GM18505 (cell line): ENCODE data around the gene HOPX.

Source experiments
- ATAC-seq: cut with Tn5 transposase; IDR thresholded peaks from one replicate; pipeline ENCODE4 v1.9.1; 2021; ENCODE audit not compliant: unreplicated experiment
- POLR2A ChIP-seq: IDR thresholded peaks from 4 replicates; pipeline ENCODE4 v1.6.1; 2011; ENCODE audit warnings: borderline replicate concordance; ENCODE audit not compliant: insufficient read depth, insufficient read length; ENCODE audit errors: extremely low read depth

The HOPX gene

DNA sequence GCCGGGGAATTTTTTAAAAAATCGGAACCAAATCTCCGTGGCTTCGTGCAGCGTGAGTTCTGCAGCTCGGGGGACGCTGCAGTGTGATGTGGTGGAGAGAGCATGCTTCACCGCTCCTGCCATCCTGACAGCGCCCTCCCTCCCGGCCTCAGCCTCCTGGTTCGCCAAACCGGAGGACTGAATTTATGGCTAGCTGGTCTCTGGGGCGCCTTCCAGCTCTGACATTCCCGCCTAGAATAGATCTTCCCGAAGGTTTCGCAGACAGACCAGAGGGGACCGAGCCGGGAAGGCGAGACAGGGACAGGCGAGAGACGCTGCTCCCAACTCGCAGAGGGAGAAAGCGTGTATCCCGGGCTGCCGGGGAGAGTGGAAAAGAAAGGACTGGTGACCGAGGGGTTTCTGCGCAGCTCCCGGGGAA, 25.9 kb downstream of the HOPX start:
- TF ChIP-seq POLR2A: no peak

GRCh38 chr4:56654238-56654632, 26.9 kb downstream of the HOPX start:
- no peak for ATAC-seq
- TF ChIP-seq POLR2A: no peak

More for the DNA sequence above, 25.9 kb downstream of the HOPX start:
- no peak for ATAC-seq

DNA sequence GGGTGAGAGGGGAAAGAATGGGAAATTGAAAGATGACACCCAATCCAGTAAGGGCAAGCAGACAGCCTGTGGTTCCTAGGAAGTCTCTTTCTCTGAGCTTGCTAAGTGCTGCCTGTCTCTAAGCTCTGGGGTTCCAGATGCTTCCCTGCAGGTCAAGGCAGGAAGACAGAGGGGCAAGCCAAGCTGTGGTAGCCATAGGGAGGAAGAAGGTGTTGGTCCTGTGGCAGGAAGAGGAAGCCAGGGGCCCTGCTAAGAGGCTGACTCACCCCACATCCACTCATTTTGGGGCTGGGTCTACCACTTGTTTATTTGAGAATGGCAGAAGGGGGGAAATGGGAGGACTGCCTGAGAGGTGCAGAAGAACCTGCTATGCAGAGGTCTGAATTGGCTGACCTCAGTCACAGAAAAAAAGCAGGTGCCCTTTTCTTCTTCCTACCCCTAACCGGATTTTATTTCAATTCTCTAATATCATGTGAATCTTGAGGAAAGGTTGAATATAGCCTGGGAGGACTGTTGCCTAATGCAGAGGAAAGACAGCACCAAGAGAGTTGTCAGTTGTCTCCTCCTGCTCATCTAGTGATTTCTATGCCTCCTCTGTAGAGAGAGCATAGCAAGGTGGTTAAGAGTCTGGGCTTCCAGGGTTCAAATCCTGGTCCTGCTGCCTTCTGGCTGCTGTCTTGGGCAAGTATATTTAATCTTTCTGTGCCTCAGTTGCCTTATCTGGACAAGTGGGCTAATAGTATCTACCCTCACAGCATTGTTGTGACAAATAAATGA, 27.4 kb downstream of the HOPX start:
- no peak for ATAC-seq
- no peak for TF ChIP-seq POLR2A

DNA sequence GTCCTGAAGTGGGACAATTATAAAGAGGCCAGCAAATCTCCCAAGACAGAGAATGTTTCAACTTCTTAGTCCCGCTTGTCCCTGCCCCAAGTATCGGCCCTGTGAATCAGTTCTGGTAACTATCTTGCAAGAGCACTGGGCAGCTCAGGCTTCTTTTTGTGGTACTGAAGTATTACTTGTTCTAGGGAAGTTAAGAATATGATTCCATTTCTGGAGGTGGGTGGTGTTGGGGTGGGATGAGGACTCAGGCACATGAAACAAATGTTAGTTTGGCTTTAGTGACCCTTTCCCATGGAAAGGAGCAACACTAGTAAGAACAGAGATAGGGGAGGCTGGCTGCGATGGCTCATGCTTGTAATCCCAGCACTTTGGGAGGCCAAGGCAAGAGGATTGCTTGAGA, 28.9 kb downstream of the HOPX start:
- ATAC-seq: no peak
- no peak for TF ChIP-seq POLR2A

- no peak for TF ChIP-seq POLR2A
- ATAC-seq: no peak
Observed at GRCh38 chr4:56651056-56651350, 30.1 kb downstream of the HOPX start.

DNA sequence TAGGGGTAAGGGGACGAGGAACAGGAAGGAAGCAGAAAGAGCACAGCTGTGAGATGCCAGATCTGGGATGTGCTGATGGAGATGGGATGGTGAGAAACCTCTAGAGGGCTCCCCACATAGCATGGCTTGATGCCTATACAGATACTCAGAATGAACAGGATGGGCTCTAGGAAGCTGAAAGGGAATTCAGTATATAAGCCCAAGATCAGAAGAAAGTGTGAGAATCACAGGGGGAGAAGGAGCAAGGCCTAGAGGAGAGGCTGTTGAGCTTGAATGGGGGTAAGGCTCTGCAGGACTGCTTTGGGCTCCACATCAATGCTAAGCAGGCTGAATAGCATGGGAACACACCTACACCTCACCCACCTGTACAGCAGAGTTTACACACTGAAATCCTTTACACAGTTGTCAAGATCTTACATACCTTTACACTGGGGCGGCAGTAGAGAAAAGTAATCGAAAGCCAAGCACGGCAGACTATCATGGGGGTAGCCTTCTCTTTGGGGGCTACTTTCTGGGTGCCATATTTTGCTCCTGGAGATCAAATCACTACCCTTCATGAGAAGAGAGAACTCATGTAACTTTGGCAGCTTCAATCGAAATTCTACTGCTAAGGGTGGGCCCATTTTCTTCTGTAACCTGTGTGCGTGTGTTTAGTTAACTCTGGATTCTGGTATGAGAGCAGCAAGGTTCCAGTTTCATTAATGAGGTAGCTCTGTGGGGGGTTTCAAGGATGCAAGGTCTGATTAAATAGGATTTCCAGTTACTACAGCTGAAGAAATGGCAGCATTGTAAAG, 30.6 kb downstream of the HOPX start:
- TF ChIP-seq POLR2A: no peak
- ATAC-seq: no peak

DNA sequence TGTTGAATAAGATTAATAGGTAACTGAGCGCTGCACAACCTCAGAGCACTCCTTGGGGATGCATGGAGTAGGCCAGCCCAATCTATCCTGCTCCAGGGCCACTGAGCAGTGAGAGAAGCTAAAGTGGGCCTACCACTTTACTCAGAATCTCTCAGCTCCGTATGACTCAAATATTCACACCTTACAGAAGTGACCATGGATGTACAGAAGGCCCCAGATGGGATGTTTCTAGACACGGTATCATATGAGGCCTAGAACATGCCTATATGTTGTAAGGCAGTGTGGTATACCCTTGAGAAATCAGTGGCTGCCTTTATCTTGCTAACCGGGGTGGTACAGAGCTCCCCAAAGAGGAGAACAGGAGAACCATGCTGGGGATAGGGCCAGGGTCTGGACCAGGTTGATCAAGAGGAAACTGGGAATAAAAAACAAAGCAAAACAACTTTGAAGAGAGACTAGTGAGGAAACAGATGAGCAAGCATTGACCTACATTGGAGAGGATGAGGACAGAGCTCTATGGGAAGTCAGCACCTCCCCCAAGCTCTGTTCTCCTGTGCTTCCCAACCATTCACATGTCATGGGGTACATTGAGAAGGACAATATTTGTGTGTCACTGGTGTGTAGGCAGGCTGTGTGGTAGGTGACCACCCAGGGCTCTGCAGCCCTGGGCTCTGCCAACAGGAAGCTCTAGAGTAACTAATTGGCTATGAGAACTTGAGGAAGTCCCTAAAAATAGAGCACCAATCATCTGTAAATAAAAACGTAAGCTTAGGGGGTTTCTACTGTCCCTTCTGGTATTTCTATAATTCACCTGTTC, 31.4 kb downstream of the HOPX start:
- no peak for TF ChIP-seq POLR2A
- ATAC-seq: no peak

- no peak for ATAC-seq
- TF ChIP-seq POLR2A: no peak
Observed at GRCh38 chr4:56648824-56649151, 32.3 kb downstream of the HOPX start.

DNA sequence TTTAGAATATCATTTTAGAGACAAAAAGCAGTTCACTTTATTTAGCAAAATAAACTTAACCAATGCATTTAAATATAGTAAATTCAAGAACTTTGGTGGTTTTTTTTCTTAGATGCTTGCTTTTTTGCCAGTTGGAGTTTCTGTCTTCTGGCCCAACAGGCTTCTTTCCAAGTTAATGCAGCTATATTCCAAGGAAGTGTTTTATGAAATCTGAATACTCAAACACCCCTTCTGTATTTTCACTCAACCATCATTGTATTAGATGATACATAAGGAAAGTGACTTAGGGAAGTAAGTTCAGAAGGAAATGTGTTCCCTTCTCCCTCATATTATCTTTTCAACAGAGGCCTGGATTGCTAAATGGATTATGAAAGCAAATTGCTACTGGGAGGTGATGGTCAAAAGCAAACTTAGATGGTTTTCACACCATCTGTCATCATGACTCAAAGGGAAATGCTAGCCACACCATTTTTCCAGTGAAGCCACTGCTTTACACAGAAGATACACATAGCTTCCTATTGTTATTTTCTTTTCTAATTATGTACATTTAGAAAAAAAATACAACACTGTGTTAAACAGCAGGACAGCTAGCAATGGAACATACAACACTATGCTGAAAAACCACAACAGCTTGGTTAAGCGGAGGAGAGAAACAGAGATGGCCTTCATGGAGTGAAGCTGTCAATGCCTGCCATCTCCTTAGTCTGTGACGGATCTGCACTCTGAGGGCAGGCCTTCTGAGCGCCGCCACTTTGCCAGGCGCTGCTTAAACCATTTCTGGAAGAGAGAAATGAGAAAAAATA, 32.9 kb downstream of the HOPX start:
- TF ChIP-seq POLR2A: no peak
- no peak for ATAC-seq

- no peak for TF ChIP-seq POLR2A
- no peak for ATAC-seq
Observed at GRCh38 chr4:56646341-56646740, 34.8 kb downstream of the HOPX start.

GRCh38 chr4:56643596-56643995, 37.5 kb downstream of the HOPX start:
- no peak for ATAC-seq
- TF ChIP-seq POLR2A: no peak

- TF ChIP-seq POLR2A: no peak
- ATAC-seq: no peak
Observed at GRCh38 chr4:56641494-56642051, 39.5 kb downstream of the HOPX start.

DNA sequence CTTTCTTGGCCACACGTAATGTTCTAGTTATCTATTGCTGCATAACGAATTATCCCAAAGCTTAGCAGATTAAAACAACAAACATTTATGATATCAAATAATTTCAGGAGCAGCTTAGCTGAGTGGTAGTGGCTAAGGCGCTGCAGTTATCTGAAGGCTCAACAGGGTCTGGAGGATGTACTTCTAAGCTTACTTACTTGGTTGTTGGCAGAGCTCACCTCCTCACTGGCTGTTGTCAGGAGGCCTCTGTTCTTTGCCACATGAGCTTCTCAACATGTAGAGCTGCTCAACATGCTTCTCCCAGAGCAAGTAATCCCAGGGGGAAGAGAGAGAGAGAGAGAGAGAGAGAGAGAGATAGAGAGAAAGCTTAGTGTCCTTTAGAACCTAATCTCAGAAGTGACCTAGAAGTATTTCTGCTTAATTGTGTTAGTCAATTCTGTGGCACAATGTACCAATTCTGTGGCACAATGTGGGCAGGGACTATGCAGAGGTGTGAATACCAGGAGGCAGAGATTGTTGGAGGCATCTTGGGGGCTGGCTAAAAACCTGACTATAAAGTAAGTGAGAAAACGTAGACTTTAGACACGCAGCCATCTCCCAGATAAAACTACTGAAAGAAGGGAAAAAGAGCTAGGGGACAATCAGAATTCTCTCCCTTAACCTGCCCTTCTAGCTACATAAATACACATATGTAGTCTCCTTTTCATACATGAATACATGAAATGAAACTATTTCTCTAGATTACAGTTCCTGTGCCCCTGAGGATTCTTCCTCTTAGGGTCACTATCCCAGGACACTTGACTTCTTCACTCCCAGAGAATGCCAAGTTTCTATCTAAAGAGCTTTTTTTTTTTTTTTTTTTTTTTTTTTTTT, 40.2 kb downstream of the HOPX start:
- TF ChIP-seq POLR2A: no peak

DNA sequence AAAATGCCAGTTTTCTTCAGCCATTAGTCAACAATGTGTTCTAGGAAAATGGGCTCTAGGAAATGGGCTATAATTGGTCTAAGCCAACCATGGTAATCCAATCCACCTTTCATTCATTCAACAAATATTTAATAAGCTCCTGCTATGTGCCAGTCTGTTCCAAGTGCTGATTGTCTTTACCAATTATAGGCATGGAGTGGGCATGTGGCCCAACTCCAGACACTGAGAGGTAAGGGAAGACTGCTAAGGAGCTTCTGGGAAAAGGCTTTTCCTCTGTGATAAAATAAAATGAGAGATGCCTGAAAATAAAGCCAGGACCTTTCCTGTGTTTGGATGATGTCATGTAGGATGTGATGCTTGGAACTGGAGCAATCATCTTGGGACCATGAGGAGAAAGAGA, 43.3 kb downstream of the HOPX start:
- ATAC-seq: no peak
- no peak for TF ChIP-seq POLR2A

More for the DNA sequence above, 40.2 kb downstream of the HOPX start:
- ATAC-seq: no peak
